HG03558 (cell line): ENCODE results near the gene PIAS1.
"Not testable (repeated sequence)": the region's sequence is repeated elsewhere in the genome, so short reads cannot be mapped to it uniquely, and the experiment has no call there.

ENCODE experiments used
- ATAC-seq: cut with Tn5 transposase; IDR thresholded peaks from one replicate; pipeline ENCODE4 v1.9.1; 2021; ENCODE audit warnings: moderate number of reproducible peaks; ENCODE audit not compliant: unreplicated experiment; ENCODE audit errors: extremely low read depth

PIAS1 gene

DNA sequence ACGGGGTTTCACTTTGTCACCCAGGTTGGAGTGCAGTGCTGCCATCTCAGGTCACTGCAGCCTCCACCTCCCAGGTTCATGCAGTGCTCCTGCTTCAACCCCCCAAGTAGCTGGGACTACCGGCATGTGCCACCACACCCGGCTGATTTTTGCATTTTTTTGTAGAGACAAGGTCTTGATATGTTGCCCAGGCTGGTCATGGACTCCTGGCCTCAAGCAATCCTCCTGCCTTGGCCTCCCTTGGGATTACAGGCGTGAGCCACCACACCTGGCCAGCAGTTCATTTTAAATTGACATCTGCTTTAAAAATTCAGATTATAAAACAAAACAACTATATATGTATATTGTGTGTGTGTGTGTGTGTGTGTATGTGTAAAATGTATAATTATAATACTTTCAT, 112.7 kb downstream of the PIAS1 start:
- ATAC-seq = no peak

DNA sequence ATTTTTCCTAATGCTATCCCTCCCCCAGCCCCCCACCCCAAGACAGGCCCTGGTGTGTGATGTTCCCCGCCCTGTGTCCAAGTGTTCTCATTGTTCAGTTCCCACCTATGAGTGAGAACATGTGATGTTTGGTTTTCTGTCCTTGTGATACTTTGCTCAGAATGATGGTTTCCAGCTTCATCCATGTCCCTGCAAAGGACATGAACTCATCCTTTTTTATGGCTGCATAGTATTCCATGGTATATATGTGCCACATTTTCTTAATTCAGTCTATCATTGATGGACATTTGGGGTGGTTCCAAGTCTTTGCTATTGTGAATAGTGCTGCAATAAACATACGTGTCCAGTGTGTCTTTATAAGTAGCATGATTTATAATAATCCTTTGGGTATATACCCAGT, 117.9 kb downstream of the PIAS1 start:
- not testable (repeated sequence) for ATAC-seq

DNA sequence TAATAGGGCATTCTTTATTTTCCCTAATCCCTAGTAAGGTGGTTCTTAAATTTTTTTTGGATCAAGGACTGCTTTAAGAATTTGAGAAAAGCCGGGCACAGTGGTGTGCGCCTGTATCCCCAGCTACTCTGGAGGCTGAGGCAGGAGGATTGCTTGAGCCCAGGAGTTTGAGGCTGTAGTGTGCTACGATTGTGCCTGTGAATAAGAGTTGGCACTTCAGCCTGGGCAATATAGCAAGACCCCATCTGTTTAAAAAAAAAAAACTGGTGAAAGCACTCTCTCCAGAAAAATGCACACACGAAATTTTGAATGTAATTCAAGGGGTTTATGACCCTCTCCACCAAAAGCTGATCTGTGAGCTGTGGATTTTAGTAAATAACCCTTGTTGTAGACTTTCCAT, 119.0 kb downstream of the PIAS1 start:
- ATAC-seq = no peak

DNA sequence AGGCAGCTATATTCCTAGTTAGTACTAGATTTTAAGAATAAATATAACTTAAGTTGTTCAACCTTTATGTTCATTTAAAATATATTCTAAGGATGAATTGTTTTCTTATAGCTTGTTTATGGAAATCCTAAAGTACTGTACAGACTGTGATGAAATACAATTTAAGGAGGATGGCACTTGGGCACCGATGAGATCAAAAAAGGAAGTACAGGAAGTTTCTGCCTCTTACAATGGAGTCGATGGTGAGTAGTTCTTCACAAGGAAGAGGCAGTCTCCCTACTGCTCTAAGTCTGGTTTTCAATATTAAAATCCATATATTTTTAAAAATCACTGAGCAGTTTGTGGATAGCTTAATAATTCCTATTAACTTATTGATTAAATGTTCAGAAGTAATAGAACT, 121.4 kb downstream of the PIAS1 start:
- ATAC-seq = no peak

DNA sequence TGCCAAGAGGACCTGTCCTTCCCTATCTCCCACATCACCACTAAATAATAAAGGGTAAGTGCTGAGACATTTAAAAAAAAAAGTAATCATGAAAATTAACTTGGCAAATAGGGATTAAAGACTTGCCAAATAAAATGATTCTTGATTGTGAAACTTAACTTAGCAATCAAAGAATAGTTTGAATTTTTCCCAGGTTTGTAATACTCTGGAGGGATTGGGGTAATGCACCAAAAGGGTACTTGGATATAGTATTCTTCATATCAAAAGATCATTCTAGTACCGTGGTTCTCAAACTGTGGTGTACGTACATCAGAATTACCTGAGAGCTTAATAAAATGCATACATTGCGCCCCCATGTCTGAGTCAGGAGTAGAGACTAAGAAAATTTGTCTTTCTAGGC, 122.5 kb downstream of the PIAS1 start:
- ATAC-seq = no peak

DNA sequence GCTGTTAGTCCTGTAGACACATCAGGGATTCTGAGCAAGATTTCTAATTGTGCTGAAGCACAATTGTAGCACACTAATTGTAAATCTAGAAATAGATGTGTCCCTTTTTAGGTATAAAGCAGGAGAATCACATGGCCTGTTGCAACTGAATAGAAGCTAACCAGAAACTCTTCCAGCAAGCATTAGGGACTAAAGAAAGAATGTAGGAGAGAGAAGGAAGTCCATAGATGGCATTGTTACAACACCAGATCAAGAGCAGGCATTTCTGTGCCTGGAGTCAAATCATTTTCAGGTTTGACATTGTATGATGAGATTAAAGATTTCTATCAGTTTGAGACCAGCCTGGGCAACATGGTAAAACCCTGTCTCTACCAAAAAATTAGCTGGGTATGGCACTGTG, 123.6 kb downstream of the PIAS1 start:
- no peak for ATAC-seq

- no peak for ATAC-seq
Measured at GRCh38 chr15:68183616-68184315, 129.7 kb downstream of the PIAS1 start.

DNA sequence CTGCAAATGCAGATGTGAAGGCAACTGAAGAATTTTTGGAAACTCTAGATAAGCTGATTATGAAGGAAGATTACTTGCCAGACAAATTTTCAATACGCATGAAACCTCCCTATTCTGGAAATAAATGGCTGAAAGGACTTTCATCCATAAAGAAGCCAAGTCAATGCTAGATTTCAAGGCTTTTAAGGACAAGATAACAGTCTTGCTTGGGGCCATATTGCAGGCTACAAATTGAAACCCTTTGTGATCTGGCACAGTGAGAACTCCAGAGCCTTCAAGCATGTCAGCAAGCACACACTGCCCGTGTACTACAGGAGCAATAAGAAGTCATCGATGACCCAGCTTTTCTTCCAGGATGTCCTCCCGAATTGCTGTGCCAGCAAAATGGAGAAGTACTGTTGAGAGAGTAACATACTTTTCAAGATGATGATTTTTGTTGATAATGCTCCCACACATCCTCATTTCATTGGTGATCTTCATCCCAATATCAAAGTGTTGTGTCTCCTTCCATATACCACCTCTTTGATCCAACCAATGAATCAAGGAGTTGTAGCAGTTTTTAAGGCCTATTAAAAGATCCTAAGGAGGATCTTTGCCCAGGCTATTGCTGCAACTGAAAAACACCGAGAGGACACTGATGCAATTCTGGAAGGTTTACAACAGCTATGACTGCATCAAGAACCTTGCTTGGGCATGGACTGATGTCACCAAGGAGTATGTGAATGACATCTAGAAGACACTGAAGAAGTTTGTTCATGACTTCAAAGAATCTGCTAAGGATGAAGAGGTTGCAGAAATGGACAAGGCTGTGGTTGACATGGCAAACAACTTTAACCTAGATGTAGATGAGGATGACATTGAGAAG, 130.7 kb downstream of the PIAS1 start:
- ATAC-seq = no peak

DNA sequence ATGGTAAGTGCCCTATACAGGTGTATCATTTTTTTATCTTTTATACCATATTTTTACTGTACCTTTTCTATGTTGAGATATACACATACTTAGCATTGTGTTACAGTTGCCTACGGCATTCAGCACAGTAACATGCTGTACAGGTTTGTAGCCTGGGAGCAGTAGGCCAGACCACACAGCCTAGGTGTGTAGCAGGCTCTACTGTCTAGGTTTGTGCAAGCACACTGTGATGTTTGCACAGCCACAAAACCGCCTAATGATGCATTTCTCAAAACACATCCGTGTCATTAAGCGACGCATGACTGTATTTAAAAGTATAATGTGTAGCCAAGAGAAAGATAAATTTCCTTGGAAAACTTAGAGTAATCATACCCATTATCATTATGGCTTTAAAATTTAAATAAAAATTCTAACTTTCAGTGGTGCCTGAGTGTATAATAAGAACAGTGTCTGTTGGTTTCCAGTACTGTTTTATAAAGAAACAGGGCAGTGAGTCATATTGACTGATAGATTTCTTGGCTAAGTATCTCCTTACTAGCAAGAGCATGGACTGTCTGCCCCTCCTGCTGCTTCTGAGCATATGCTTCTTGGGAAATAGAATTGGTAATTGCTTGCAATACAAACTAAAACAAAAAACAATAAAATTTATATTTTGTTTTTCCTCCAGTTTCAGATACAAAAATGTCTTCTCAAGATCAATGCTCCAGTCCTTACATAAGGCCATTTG, 132.7 kb downstream of the PIAS1 start:
- ATAC-seq = no peak

- no peak for ATAC-seq
Measured at GRCh38 chr15:68187559-68187958, 133.4 kb downstream of the PIAS1 start.

GRCh38 chr15:68188647-68189046, 134.5 kb downstream of the PIAS1 start:
- ATAC-seq = no peak

- ATAC-seq = no peak
Measured at GRCh38 chr15:68190048-68190447, 135.9 kb downstream of the PIAS1 start.

DNA sequence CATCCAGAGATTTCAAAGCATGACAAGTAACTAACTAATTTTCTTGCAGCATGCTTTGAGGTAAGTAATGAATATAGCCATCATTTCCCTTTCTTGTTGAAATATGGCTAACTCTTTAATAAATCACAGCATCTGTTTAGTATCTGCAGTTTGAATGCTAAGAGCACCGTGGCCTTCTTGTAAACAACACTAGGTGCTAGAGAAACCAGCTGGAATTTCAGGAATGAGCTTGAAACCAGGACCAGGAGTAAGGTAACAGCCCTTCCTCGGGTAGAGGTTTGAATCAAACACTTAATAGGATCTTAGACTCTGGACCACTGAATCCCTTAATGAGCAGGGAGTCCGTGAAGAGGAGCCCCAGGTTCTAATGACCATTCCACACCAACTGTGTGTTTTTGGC, 137.4 kb downstream of the PIAS1 start:
- no peak for ATAC-seq

DNA sequence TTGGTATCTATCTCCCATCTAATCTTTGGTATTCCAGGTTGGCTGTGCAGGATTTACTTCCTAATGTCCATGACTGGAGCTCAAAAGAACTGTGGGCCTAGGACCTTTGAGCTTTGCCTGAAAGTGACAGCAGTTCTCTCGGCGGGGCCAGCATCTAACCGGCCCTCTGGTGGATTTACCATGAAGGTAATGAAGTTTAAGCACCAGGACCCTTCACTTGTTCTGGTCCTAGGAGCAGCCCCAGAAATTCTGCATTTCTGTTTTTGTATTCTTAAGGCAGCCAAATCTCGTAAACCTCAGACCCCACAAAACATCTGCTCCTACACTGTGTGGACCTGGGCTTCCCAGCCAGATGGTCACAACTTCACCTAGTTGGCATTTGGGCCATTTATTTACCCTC, 138.0 kb downstream of the PIAS1 start:
- no peak for ATAC-seq

DNA sequence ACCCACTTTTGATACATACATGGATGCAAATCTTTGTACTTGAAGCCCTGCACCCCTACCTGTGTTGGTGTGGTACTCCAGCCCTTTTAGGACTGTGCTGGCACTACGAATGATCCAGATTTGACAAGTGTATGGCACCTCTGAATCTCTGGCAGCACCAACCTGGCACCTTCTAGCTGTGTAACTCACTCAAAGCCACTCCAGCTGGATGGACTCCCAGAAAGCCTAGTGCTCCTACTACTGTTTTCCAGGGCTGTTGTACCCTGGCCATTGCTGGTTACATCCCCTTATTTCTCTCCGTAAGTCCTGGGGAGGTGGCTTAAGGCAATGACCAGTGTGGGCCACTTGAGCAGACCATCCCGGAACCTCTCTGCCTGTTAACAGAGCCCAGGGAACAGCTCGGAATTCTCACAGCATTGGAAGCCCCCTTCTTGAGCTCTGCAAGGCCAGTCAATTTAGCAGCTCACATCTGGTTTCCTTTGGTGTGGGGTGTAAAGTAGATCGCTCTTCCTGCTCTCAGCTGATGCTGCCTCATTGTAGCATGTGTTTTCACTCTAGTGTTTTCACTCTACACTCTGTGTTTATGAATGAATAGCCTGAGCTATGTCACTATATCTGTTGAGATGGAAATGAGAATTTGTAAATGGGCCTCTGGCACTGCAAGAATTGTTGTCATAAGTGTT, 138.8 kb downstream of the PIAS1 start:
- ATAC-seq = no peak

DNA sequence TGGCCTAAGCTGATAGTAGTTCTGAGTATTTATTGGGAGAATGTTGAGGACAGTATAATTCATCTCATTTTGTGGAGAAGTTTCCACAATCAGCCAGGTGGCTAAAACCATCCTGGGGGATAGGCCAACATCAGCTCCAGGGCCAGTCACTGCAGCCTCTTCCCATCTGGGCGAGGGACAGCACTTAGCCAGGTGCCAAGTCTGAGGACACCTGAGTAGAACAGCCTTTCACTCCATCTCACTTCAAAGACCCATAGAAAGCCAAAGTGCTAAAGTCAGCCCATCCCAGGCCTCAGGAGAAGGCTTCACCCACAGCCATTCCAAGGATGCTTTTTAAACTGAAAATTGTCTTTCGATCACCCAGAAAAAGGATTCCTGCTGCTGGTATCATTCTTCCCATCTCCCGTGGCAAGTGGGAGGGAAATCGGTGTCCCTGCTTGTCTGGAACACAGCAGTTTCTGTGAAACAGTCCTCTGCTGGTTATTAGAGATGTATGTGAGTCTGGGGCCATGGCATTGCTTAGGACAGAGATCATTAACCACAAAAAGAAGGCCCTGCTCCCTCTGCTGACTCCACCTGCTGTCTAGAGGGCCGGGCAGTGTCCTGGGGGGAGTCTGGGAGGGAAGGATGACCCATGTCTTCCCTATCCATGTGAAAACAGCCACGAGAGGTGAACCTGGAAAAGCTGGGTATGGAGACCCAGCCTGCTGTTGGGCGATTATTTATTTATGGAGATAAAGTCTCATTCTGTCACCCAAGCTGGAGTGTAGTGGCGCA, 141.4 kb downstream of the PIAS1 start:
- ATAC-seq = no peak

- no peak for ATAC-seq
Measured at GRCh38 chr15:68196445-68197169, 142.5 kb downstream of the PIAS1 start.

DNA sequence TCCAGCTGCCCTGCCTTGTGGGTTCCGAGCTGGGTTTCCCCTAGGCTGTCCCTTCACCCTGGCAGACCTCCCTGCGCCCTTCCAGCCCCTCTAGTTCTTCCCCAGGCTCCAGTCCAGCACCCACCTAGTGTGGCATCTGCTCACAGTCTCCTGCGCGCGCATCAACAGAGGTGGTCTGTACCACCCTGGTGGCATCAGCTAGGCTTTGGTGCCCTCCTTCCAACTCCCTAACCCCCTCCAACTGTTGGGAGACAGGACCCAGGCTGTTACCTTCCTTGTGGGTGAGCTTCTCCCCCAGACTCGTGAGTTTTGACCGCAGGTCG, 143.0 kb downstream of the PIAS1 start:
- ATAC-seq = no peak

- no peak for ATAC-seq
Measured at GRCh38 chr15:68197661-68198437, 143.7 kb downstream of the PIAS1 start.
